ENCODE data around the gene PTCH1.

DNA sequence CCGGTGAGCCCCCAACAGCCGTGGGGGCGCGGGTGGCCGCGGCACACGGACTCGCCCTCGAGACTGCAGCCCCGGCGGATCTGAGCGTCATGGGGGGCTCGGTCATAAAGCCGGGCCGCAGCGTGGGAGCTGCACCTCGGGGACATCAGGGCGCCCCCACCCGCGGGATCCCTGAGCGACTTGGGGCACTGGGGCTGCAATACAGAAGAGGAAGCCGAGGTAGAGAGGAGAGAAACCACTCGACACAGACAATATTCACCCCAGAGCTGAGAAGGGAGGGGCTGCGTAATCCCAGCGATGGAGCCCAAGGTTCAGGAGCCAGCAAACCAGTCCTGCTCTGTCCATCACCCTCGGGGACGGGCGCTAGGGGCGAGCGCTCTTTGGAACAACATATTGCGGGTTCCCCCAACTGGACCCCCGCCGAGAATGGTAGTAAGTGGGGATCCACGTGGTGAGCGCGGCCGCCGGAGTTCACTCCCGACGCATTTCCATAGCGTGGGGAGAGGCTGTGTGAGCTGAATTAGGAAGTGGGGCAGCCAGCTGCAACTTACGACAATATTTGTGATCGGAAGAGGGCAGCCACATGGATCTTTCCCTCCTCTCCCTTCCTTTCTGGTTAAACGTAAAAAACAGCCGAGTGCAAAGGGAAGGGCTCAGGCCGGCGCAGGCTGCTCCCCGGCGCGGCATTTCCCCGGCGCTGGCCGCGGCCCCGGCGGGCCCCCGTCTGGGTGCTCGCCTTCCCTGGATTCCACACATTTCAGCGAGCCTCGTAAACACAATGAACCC lies 9.9 kb downstream of the PTCH1 start:
- TF ChIP-seq, protein P1, sequence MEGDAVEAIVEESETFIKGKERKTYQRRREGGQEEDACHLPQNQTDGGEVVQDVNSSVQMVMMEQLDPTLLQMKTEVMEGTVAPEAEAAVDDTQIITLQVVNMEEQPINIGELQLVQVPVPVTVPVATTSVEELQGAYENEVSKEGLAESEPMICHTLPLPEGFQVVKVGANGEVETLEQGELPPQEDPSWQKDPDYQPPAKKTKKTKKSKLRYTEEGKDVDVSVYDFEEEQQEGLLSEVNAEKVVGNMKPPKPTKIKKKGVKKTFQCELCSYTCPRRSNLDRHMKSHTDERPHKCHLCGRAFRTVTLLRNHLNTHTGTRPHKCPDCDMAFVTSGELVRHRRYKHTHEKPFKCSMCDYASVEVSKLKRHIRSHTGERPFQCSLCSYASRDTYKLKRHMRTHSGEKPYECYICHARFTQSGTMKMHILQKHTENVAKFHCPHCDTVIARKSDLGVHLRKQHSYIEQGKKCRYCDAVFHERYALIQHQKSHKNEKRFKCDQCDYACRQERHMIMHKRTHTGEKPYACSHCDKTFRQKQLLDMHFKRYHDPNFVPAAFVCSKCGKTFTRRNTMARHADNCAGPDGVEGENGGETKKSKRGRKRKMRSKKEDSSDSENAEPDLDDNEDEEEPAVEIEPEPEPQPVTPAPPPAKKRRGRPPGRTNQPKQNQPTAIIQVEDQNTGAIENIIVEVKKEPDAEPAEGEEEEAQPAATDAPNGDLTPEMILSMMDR (IDR thresholded peaks at IDR 0.05; ENCODE audit: low read depth, low read length, missing input control) = no peak
- TF ChIP-seq, protein P2, sequence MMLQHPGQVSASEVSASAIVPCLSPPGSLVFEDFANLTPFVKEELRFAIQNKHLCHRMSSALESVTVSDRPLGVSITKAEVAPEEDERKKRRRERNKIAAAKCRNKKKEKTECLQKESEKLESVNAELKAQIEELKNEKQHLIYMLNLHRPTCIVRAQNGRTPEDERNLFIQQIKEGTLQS (IDR thresholded peaks at IDR 0.05) = no peak
- TF ChIP-seq, protein P3, sequence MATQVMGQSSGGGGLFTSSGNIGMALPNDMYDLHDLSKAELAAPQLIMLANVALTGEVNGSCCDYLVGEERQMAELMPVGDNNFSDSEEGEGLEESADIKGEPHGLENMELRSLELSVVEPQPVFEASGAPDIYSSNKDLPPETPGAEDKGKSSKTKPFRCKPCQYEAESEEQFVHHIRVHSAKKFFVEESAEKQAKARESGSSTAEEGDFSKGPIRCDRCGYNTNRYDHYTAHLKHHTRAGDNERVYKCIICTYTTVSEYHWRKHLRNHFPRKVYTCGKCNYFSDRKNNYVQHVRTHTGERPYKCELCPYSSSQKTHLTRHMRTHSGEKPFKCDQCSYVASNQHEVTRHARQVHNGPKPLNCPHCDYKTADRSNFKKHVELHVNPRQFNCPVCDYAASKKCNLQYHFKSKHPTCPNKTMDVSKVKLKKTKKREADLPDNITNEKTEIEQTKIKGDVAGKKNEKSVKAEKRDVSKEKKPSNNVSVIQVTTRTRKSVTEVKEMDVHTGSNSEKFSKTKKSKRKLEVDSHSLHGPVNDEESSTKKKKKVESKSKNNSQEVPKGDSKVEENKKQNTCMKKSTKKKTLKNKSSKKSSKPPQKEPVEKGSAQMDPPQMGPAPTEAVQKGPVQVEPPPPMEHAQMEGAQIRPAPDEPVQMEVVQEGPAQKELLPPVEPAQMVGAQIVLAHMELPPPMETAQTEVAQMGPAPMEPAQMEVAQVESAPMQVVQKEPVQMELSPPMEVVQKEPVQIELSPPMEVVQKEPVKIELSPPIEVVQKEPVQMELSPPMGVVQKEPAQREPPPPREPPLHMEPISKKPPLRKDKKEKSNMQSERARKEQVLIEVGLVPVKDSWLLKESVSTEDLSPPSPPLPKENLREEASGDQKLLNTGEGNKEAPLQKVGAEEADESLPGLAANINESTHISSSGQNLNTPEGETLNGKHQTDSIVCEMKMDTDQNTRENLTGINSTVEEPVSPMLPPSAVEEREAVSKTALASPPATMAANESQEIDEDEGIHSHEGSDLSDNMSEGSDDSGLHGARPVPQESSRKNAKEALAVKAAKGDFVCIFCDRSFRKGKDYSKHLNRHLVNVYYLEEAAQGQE (IDR thresholded peaks at IDR 0.05) = no peak
- TF ChIP-seq YY1 (IDR thresholded peaks at IDR 0.05) (no peak), RAD21 (IDR thresholded peaks at IDR 0.05) (no peak), TAF1 (conservative IDR thresholded peaks at IDR 0.05) (no peak), GABPA (IDR thresholded peaks at IDR 0.05 in 1 of 2, conservative IDR thresholded peaks at IDR 0.05 in 1 of 2) (no peak), EGR1 (IDR thresholded peaks at IDR 0.05; ENCODE audit: low read depth in 2 of 2) (no peak), SP1 (IDR thresholded peaks at IDR 0.05) (no peak), HNF4G (IDR thresholded peaks at IDR 0.05) (no peak), JUND (IDR thresholded peaks at IDR 0.05) (no peak)
- TF ChIP-seq, protein P4, sequence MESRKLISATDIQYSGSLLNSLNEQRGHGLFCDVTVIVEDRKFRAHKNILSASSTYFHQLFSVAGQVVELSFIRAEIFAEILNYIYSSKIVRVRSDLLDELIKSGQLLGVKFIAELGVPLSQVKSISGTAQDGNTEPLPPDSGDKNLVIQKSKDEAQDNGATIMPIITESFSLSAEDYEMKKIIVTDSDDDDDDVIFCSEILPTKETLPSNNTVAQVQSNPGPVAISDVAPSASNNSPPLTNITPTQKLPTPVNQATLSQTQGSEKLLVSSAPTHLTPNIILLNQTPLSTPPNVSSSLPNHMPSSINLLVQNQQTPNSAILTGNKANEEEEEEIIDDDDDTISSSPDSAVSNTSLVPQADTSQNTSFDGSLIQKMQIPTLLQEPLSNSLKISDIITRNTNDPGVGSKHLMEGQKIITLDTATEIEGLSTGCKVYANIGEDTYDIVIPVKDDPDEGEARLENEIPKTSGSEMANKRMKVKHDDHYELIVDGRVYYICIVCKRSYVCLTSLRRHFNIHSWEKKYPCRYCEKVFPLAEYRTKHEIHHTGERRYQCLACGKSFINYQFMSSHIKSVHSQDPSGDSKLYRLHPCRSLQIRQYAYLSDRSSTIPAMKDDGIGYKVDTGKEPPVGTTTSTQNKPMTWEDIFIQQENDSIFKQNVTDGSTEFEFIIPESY (IDR thresholded peaks at IDR 0.05) = no peak
- TF ChIP-seq, protein P5, sequence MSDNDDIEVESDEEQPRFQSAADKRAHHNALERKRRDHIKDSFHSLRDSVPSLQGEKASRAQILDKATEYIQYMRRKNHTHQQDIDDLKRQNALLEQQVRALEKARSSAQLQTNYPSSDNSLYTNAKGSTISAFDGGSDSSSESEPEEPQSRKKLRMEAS (IDR thresholded peaks at IDR 0.05) = no peak
